Measurements from ENCODE around the gene JARID2.

JARID2 gene

DNA sequence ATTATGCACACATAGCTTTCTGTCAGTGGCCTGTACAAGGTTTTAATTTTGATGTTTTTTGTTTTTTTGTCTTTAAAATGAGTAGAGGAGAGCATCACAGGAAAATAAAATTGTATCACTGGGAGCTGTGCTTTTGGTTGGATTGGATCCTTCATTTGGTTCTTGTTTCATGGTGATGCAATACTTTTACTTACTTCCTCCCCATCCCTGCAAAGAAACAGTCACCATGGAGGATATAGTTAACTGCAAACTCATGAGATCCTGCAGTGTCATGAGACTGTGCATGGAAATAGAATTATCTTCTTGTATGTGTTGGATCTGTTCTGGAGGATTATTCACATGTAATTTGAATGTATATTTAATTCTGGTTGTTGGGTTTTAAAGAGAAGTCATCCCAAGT, 122.3 kb downstream of the JARID2 start:
- Histone ChIP-seq H3K14ac (ENCODE audit: low read length in 2 of 2) (no peak overlapping the region), H2AK5ac (ENCODE audit: low read length, severe bottlenecking) (no peak overlapping the region), H4K8ac (ENCODE audit: low read length) (no peak overlapping the region), H2BK15ac (ENCODE audit: low read depth, poor library complexity, severe bottlenecking) (no peak overlapping the region), H3K9me3 (ENCODE audit: control insufficient read depth, low read length) (no peaks in the 10 kb centered on the region), H2AFZ (ENCODE audit: low read depth, low read length) (no peak overlapping the region), H2BK5ac (ENCODE audit: low read depth, low read length, poor library complexity, severe bottlenecking) (no peak overlapping the region), H2BK120ac (ENCODE audit: low read depth, low read length) (no peak overlapping the region), H4K91ac (ENCODE audit: low read length) (no peak overlapping the region), H3K4me2 (ENCODE audit: low read length, poor library complexity, severe bottlenecking) (no peak overlapping the region), H3K18ac (ENCODE audit: low read depth in 1 of 2, low read length in 2 of 2) (no peak overlapping the region), H3K27me3 (ENCODE audit: control insufficient read depth in 1 of 2, insufficient read depth in 1 of 2, low read length in 2 of 2) (no peaks in the 10 kb centered on the region), H2BK12ac (ENCODE audit: low read length in 2 of 2) (no peak overlapping the region), H3K27ac (ENCODE audit: low read length, poor library complexity, severe bottlenecking) (no peak overlapping the region), H3K79me1 (replicated peaks; ENCODE audit: low read length, poor library complexity, severe bottlenecking) (peaks cover 34% of the 10 kb centered on the region), H3K4me1 (ENCODE audit: control insufficient read depth, insufficient read depth, low read depth, low read length) (peaks cover 7% of the 10 kb centered on the region), H3K4ac (ENCODE audit: low read depth in 1 of 2, low read length in 2 of 2) (no peak overlapping the region), H3K36me3 (ENCODE audit: control insufficient read depth in 1 of 2, insufficient read depth in 2 of 2, low read depth in 1 of 2, low read length in 2 of 2) (no peaks in the 10 kb centered on the region), H3K4me3 (ENCODE audit: insufficient read depth in 1 of 2, low read depth in 1 of 2, low read length in 2 of 2) (no peak overlapping the region), H3K9ac (ENCODE audit: low read length) (no peak overlapping the region), H3K23ac (ENCODE audit: low read length in 2 of 2) (no peak overlapping the region)
- no peak for DNase-seq

DNA sequence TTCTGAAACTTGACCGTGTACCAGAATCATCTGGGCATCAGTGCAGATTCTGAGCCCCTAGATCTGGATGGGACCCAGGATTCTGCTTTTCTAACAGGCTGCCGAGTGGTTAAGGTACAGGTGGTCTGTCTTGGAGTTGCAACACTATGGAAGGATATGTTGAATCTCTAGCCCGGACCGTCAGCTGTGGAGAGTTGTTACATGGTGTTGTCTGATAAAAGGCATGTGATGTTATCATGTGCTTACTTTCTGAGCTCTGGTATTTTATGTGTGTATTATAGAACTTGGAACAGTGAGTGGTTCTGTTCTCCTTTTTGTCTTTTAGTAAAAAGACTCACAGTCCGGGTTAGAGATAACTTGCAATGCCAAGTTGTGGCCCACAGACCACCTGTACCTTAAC, 123.0 kb downstream of the JARID2 start:
- no peak overlapping the region for H2AK5ac ChIP-seq (ENCODE audit: low read length, severe bottlenecking)
- H3K79me1 ChIP-seq (replicated peaks; ENCODE audit: low read length, poor library complexity, severe bottlenecking) = peaks cover 31% of the 10 kb centered on the region
- H3K27ac ChIP-seq (ENCODE audit: low read length, poor library complexity, severe bottlenecking) = no peak overlapping the region
- no peak overlapping the region for H3K4ac ChIP-seq (ENCODE audit: low read depth in 1 of 2, low read length in 2 of 2)
- peaks cover 6% of the 10 kb centered on the region for H3K4me1 ChIP-seq (ENCODE audit: control insufficient read depth, insufficient read depth, low read depth, low read length)
- H3K14ac ChIP-seq (ENCODE audit: low read length in 2 of 2) = no peak overlapping the region
- no peaks in the 10 kb centered on the region for H3K36me3 ChIP-seq (ENCODE audit: control insufficient read depth in 1 of 2, insufficient read depth in 2 of 2, low read depth in 1 of 2, low read length in 2 of 2)
- no peaks in the 10 kb centered on the region for H3K27me3 ChIP-seq (ENCODE audit: control insufficient read depth in 1 of 2, insufficient read depth in 1 of 2, low read length in 2 of 2)
- no peak overlapping the region for H3K4me3 ChIP-seq (ENCODE audit: insufficient read depth in 1 of 2, low read depth in 1 of 2, low read length in 2 of 2)
- no peak overlapping the region for H2BK5ac ChIP-seq (ENCODE audit: low read depth, low read length, poor library complexity, severe bottlenecking)
- no peaks in the 10 kb centered on the region for H3K9me3 ChIP-seq (ENCODE audit: control insufficient read depth, low read length)
- no peak overlapping the region for H4K91ac ChIP-seq (ENCODE audit: low read length)
- no peak for DNase-seq
- H3K4me2 ChIP-seq (ENCODE audit: low read length, poor library complexity, severe bottlenecking) = no peak overlapping the region
- H2AFZ ChIP-seq (ENCODE audit: low read depth, low read length) = no peak overlapping the region
- H3K9ac ChIP-seq (ENCODE audit: low read length) = no peak overlapping the region
- 98% methylated on average over 4 of the region's 5 CpGs for WGBS
- no peak overlapping the region for H2BK15ac ChIP-seq (ENCODE audit: low read depth, poor library complexity, severe bottlenecking)
- H3K23ac ChIP-seq (ENCODE audit: low read length in 2 of 2) = no peak overlapping the region
- H2BK120ac ChIP-seq (ENCODE audit: low read depth, low read length) = no peak overlapping the region
- no peak overlapping the region for H3K18ac ChIP-seq (ENCODE audit: low read depth in 1 of 2, low read length in 2 of 2)
- H4K8ac ChIP-seq (ENCODE audit: low read length) = no peak overlapping the region
- no peak overlapping the region for H2BK12ac ChIP-seq (ENCODE audit: low read length in 2 of 2)

GRCh38 chr6:15369838-15370237, 124.0 kb downstream of the JARID2 start:
- no peak overlapping the region for H3K9ac ChIP-seq (ENCODE audit: low read length)
- no peak overlapping the region for H3K27ac ChIP-seq (ENCODE audit: low read length, poor library complexity, severe bottlenecking)
- 79% methylated on average over 4 of the region's 4 CpGs for WGBS
- no peak overlapping the region for H4K91ac ChIP-seq (ENCODE audit: low read length)
- peaks cover 0 to 4% of the 10 kb centered on the region in 2 experiments for H3K36me3 ChIP-seq (ENCODE audit: control insufficient read depth in 1 of 2, insufficient read depth in 2 of 2, low read depth in 1 of 2, low read length in 2 of 2)
- no peak overlapping the region for H3K14ac ChIP-seq (ENCODE audit: low read length in 2 of 2)
- no peak overlapping the region for H2AFZ ChIP-seq (ENCODE audit: low read depth, low read length)
- no peak overlapping the region for H2BK5ac ChIP-seq (ENCODE audit: low read depth, low read length, poor library complexity, severe bottlenecking)
- H3K4me3 ChIP-seq (ENCODE audit: insufficient read depth in 1 of 2, low read depth in 1 of 2, low read length in 2 of 2) = no peak overlapping the region
- H2AK5ac ChIP-seq (ENCODE audit: low read length, severe bottlenecking) = no peak overlapping the region
- H2BK120ac ChIP-seq (ENCODE audit: low read depth, low read length) = no peak overlapping the region
- no peak for DNase-seq
- no peak overlapping the region for H3K4ac ChIP-seq (ENCODE audit: low read depth in 1 of 2, low read length in 2 of 2)
- peak overlapping the region in 1 of 2 experiments; percentile 4 for H2BK12ac ChIP-seq (ENCODE audit: low read length in 2 of 2)
- H3K79me1 ChIP-seq (replicated peaks; ENCODE audit: low read length, poor library complexity, severe bottlenecking) = peaks cover 37% of the 10 kb centered on the region
- H3K4me1 ChIP-seq (ENCODE audit: control insufficient read depth, insufficient read depth, low read depth, low read length) = peaks cover 5% of the 10 kb centered on the region
- no peak overlapping the region for H3K18ac ChIP-seq (ENCODE audit: low read depth in 1 of 2, low read length in 2 of 2)
- H3K27me3 ChIP-seq (ENCODE audit: control insufficient read depth in 1 of 2, insufficient read depth in 1 of 2, low read length in 2 of 2) = no peaks in the 10 kb centered on the region
- no peak overlapping the region for H4K8ac ChIP-seq (ENCODE audit: low read length)
- no peak overlapping the region for H3K4me2 ChIP-seq (ENCODE audit: low read length, poor library complexity, severe bottlenecking)
- H3K9me3 ChIP-seq (ENCODE audit: control insufficient read depth, low read length) = no peaks in the 10 kb centered on the region
- H2BK15ac ChIP-seq (ENCODE audit: low read depth, poor library complexity, severe bottlenecking) = no peak overlapping the region
- H3K23ac ChIP-seq (ENCODE audit: low read length in 2 of 2) = no peak overlapping the region

DNA sequence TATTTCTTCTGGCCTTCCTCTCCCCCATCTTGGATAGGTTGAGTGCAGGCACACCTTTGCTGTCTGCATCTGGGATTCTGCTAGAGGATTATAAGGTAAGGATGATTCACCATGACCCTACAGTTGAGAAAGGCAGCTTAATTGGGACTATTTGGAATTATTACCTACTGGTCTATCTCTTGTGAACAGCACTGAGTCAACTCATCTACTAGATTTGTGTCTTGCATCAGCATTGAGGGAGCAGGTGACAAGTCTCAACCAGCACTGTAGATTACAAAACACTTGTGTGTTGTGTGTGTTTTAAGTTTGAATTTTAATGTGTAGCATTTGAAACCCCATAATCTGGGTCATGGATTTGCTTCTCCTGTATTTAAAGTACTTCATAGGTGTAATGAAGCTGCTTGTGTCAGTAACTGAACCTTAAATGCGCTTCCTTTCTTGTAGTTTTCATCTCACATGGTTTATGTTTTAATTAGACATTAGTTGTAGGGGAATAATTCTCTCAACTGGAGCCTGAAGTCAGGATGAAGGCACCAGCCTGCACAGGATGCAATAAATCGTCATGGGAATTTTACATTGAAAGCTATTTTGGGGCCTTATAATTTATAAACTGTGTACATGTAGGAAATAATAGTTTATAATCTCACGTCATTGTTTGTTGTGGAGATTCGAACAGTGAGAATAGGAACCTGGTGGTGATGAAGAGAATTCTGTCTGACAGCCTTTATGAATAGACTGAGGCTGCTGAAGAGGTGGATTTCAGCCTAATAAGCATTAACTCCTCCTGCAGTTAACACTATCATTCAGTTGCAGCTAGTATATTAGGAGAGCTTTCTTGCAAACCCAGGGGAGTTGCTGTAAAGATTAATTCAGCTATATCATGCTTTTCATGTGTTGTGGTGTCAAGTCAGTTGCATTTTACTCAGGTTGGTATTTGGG, 125.1 kb downstream of the JARID2 start:
- Histone ChIP-seq H2BK15ac (ENCODE audit: low read depth, poor library complexity, severe bottlenecking) (no peak overlapping the region), H3K27ac (ENCODE audit: low read length, poor library complexity, severe bottlenecking) (no peak overlapping the region), H3K14ac (ENCODE audit: low read length in 2 of 2) (no peak overlapping the region), H3K4me2 (ENCODE audit: low read length, poor library complexity, severe bottlenecking) (no peak overlapping the region), H2BK120ac (ENCODE audit: low read depth, low read length) (no peak overlapping the region), H3K79me1 (replicated peaks; ENCODE audit: low read length, poor library complexity, severe bottlenecking) (peaks cover 39% of the 10 kb centered on the region), H2AFZ (ENCODE audit: low read depth, low read length) (no peak overlapping the region), H3K27me3 (ENCODE audit: control insufficient read depth in 1 of 2, insufficient read depth in 1 of 2, low read length in 2 of 2) (no peaks in the 10 kb centered on the region), H3K9ac (ENCODE audit: low read length) (no peak overlapping the region), H3K4ac (ENCODE audit: low read depth in 1 of 2, low read length in 2 of 2) (no peak overlapping the region), H2BK5ac (ENCODE audit: low read depth, low read length, poor library complexity, severe bottlenecking) (no peak overlapping the region), H3K9me3 (ENCODE audit: control insufficient read depth, low read length) (no peaks in the 10 kb centered on the region), H3K4me1 (ENCODE audit: control insufficient read depth, insufficient read depth, low read depth, low read length) (peaks cover 2% of the 10 kb centered on the region), H2AK5ac (ENCODE audit: low read length, severe bottlenecking) (no peak overlapping the region), H2BK12ac (ENCODE audit: low read length in 2 of 2) (no peak overlapping the region), H3K18ac (ENCODE audit: low read depth in 1 of 2, low read length in 2 of 2) (no peak overlapping the region), H4K91ac (ENCODE audit: low read length) (no peak overlapping the region), H3K23ac (ENCODE audit: low read length in 2 of 2) (no peak overlapping the region), H4K8ac (ENCODE audit: low read length) (no peak overlapping the region), H3K36me3 (ENCODE audit: control insufficient read depth in 1 of 2, insufficient read depth in 2 of 2, low read depth in 1 of 2, low read length in 2 of 2) (peaks cover 3 to 13% of the 10 kb centered on the region in 2 experiments), H3K4me3 (ENCODE audit: insufficient read depth in 1 of 2, low read depth in 1 of 2, low read length in 2 of 2) (no peak overlapping the region)
- WGBS = 68% methylated on average over 4 of the region's 4 CpGs
- peak; percentile 39 for DNase-seq

All from mesenchymal stem cell (in vitro differentiated cells and primary cell).